Activated T-cell treated with anti-CD3 and anti-CD28 coated beads, Interleukin-2, amount 50 U/mL, for 1 hour (primary cell): ENCODE data around the gene ZKSCAN2.

ENCODE experiments used
- DNase-seq: peaks from one replicate; pipeline ENCODE4 v3.0.0-alpha.2; 2020

Gene ZKSCAN2

DNA sequence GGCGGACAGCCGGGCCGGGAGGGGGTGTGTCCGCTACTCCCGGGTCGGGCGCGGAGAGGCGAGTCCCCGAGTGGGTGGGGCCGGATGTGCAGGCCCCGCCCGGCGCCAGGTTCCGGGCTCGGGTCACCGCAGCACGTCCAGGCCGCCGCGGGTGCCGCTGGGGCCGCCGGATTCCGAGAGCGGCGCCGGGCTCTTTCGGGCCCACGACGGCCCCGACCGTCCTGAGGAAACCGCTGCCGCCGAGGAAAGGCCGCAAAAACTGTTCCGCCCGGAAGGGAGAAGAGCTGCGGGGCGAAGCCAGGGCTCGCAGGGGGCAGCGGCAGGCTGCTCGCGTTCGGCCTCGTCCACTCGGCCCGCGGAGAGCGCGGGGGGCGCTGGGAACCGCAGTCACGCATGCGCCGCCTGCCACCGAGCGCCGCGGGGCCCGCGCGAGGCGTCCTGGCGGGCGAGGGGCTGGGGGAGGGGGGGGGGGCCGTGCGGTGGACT is at the start of gene ZKSCAN2:
Gene ZKSCAN2 (minus strand): TSS at position 376 of the 486 bp plus-strand sequence. CDS start 718 bp downstream, outside the sequence.
- peak; percentile 82 for DNase-seq

DNA sequence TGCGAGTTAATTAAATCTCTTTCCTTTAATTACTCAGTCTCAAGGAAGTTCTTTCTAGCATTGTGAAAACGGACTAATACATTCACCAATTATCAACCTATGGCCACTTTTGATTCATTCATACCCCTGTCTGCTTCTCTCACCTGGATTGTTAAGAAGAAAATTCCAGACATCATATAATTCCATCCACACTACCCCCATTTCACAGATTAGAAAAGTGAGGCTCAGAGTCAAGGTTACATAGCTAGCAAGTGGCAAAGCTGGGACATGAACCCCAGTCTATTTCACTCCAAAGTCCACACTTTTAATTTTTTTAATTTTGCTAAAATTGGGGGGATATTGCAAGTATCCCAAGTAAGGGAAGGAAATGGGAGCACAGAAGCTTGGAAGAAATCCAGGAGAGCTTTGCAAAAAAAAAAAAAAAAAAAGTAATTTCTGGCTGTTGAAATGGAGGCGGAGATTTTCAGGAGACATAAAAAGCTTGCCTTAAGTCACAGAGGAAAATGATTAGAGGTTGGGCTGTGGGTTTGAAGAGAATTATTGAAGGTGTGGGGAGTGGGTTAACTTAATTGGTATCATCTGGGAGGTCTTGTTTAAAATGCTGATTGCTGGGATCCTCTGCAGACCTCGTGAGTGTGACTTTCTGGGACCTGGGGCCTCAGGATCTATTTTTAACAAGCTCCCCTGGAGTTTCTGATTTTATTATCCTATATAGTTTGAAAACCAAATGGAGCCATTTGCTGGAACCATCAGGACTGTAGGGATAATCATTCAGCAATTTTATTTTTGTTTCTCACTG is 42.3 kb upstream of the ZKSCAN2 start:
- DNase-seq, result no peak

DNA sequence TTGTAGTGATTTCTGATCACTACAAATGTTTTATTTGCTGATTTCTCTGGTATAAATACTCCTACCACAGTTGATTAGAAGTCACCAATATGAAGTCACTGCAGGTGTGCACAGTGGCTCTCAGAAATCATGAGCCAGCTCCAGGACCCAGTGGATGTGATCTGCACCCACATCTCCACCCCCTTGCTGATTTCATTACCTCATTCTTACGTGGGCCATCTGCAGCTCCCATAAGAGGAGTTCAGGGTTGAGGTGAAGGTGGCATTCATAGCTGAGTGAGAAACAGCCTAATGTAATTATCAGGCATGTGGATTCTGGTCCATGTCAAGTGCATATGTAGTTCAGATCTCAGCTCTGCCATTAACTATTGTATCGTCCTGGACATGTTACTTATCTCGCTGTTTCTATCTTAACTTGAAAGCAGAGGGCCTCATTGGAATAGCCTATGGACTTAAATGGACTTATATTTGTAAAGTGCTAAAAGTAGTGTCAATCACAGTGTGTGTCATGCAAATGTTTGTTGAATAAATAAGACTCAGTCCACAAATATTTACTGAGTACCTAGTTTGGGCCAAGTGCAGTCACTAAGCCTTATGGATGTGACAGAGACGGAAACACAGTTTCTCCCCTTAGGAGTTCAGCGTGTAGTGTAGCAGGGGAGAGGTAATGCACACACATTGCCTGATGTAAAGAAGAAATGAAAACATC is 40.7 kb upstream of the ZKSCAN2 start:
- no peak for DNase-seq

DNA sequence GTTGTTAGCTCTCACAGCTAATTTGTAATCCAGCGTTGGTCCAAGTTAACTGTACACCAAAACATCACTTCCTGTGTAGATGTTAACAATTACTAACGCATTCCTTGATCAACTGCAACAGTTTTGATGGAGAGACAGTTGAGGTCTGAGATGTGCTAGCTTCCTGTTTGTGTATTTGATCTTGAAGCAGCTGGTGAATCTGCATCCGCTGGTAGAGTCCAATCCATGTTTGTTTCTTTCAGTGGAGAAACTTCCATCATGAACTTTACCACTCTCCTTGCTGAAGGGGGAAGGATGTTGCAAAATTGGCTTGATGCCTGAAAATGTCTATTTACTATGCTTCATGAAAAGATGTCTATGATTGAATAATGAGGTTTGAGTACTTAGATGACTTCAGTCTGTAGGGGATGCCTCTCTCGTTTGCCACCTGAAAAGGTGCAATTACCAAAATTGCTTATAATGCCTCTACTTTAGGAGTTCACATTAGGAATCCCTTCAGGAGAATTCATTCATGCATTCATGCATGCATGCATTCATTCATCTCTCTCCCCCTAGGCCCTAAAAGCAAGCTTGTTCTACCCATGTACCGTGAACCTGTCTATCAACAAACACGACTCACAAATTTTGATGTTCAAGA is 39.6 kb upstream of the ZKSCAN2 start:
- no peak for DNase-seq

DNA sequence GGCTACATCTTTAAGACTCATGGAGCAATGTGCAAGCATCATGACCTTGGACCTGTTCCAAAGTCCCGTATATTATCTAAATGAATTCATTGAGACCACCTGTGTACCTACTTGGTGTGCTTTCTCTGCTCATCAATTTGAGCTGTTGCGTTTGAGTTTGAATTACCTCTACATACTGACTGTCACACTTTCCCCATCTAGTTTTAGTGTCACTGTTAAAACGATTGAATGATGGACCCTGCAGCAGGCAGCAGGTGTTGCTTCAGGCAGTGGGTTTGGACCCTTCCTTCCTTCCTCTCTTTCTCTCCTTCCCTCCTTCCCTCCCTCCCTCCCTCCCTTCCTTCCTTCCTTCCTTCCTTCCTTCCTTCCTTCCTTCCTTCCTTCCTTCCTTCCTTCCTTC is 33.9 kb upstream of the ZKSCAN2 start:
- no peak for DNase-seq

DNA sequence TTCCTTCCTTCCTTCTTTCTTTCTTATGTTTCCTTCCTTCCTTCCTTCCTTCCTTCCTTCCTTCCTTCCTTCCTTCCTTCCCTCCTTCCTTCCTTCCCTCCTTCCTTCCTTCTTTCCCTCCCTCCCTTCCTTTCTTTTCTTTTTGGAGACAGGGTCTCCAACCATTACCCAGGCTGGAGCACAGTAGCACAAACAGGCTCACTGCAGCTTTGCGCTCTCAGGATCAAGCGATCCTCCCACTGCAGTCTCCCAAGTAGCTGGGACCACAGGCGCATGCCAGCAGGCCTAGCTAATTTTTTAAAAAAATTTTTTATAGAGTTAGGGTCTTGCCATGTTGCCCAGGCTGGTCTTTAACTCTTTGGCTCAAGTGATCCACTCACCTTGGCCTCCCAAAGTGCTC is 31.8 kb upstream of the ZKSCAN2 start:
- no peak for DNase-seq

DNA sequence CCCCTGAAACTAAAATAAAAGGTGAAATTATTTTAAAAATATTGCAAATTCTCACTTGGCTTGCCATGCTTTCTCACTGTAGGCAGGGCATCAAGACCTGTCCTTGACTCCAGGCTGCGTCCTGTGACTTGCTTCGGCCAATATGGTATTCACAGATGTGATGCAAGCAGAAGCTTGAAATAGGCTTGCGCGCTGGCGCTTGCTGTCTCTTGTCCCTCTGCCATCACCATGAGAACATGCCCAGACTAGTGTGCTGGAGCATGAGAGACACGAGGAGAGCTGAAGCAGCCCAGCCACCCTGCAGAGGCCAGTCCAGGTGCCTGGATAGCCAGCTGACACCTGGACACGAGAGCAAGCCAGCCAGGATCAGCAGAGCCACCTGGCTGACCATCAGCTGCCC is 21.8 kb upstream of the ZKSCAN2 start:
- DNase-seq, result no peak

DNA sequence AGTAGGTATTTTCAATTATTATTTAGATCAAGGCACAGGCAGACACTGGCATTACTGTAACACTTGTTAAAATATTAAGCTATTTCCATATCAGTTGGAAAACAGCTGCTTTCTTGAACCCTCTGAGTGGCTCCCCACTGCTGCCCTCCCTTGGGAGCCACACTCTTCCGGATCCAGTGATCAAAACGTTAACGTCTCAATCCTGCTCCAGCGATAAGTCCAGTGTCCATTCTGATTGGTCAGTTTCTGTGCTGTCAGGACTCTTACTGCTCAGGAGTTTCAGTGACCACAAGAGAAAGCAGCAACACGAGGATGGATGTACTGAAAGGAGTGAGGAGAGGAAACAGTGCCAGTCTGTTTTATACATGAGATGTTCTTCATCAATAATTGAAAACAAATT is 13.8 kb upstream of the ZKSCAN2 start:
- DNase-seq, result no peak

DNA sequence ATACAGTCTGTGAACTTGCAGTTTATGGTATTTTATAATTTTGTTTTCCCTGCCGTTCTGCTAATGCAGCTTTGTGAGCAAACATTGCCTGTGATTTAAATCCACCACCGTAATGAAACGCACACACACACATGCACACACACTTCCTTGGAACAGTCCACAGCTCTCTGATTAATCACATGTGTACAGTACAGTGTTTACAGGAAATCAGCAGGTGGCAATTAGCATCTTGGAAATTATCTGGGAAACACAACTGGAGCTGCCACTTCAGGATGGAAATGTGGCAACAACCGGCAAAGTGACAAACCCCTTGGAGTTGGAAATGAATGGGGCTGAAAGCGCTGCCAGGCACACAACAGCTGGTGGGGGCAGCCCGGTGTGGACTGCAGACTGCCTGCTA is 12.9 kb upstream of the ZKSCAN2 start:
- no peak for DNase-seq

DNA sequence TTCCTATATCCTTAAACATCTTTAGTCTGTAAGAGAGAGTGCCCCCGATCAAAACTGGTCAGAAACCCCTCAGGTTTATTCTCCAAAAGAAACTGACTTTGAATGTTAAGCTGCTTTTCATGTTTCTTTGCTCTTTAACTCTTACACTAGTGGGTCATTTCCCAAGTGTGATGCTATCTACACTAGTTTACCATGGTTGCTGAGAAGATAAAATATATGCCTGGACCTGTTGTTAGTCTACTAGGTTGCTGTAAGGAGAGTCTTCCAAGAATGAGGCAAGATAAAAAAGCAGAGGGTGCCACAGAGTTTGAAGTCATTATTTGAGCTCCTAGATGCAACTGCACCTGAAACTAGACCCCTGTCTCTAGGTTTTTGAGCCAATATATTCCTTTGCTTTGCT is 12.2 kb upstream of the ZKSCAN2 start:
- no peak for DNase-seq

DNA sequence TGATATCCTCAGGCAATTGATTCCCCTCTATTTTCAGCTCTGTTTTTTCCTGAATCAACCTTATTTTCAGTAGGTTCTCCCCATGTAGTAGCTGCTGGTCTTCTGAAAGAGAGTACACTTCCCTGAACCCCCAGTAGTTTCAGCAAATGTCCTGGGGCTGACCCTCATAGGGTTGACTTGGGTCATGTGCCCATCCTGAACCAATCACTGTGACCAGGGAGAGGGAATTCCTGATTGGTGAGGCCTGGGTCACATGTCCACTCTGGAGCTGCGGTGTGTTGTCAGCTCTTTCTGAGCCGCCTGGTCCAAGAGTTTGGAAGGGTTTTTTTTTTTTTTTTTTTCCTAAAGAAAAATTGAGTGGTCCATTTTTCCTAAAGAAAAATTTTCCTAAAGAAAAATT is 8.3 kb upstream of the ZKSCAN2 start:
- DNase-seq, result no peak

DNA sequence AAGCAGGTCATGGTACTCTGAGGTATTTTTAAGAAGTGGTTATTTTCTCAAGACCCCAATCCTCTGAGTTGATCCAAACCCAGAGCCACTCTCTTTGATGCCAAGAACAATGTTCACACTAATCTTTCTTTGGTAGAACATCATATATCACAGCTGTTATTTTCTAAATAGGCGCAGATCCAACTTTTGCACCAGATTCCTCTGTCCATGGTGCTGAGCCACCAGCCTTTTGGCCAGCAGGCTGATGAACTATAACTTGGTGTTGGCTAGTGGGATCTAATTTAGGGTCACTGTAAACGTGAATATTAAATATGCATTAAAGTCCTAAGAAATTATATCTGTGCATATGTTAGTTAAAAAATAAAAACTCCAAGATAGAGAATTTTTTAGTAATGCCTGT is 7.0 kb upstream of the ZKSCAN2 start:
- DNase-seq, result no peak

DNA sequence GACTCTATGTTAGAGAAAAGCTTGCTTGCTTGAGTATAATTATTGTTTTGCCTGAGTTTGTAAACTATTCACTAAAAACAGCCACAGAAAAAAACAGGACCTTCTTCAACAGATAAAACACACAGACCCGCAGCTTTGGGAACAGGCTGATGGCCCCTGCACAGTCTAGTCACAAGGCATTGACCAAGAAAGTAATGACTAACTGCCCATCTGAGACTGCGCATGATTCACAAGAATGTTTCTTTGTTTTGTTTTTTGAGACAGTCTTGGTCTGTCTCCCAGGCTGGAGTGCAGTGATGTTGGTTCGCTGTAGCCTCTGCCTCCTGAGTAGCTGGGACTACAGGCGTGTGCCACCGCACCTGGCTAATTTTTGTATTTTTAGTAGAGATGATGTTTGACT is 2.8 kb upstream of the ZKSCAN2 start:
- DNase-seq, result no peak

DNA sequence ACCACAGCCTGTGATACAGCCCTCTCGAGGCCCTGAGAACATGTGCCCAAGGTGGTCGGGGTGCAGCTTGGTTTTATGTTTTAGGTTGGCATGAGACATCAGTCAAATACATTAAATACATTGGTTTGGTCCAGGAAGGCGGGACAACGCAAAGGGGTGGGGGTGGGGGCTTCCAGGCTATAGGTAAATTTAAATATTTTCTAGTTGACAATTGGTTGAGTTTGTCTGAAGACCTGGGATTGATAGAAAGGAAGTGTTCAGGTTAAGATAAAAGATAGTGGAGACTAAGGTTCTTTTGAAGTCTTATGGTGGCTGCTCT is 1.2 kb upstream of the ZKSCAN2 start:
- DNase-seq, result peak; percentile 34

DNA sequence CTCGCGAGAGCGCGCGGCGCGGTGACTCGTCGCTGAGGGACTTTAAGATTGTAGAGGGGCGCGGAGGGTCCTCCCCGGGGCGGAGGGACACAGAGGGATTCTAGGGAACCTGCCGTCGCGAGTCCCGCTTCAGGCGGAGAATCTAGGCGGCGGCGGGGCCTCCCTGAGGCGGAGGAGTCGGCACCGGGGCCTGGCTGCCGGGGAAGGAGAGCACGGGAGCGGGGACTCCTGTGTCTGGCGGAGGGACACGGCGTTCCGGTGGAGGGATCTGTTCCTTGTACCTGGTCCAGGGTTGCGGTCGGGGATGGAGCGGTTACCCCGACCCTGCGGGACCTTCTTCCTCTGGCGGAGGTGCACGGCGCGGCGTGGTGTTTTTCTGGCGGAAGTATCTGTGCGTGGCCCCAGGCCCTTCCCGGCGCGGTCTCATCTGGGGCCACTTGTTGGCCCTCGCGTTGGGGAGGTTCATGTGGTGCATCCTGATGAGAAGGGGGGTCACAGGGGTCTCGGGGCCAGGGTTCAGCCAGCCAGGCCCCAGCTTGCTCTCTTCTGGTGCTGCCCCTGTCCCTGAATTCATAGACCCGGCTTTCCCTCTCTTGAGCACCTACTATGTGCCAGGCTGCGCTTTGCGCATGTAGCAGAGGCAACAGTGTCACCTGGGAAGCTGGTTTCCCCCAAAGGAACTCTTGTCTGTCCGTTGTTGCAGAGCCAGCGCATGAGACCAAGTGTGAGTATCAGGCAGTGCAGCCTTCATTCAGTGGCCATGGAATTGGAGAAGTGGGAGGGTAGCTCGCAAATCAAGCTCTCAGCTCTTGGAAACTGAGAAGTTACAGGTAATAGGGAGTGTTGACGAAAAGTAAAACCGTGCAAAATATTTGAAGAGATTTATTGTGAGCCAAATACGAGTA is 563 bp upstream of the ZKSCAN2 start:
- DNase-seq, result no peak

DNA sequence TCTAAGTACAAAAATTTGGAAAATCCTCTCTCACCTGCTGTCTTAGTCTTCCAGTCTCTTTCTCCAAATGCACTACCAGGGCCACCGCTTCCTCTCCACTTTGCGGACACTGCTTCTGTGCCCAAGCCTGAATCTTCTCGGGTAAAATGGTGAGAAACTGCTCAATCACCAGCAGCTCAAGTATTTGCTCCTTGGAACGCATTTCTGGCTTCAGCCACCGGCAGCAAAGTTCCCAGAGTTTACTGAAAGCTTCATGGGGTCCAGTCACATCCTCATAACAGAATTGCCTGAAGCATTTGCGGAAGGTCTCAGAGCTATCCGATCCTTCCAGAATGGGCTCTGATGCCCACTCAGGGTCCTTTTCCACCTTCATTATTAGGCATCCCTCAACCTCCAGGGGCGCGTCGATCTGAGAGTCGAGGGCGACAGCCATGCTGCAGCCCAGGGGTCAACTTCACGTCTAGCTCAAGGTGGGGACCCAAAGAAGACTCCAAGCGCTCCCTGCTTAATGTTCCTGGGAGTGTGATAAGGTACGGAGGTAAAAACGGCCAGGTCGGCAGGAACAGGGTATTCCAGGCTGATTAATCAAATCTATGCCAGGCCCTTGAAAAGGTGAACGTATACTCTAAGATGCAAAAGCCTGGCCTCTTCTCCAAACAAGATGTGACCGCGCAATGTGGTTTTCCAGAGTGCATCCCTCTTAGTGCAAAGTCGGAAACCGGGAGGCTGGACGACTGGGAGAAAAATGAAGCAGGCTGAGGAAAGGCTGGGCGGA is 763 bp downstream of the ZKSCAN2 start:
- no peak for DNase-seq

DNA sequence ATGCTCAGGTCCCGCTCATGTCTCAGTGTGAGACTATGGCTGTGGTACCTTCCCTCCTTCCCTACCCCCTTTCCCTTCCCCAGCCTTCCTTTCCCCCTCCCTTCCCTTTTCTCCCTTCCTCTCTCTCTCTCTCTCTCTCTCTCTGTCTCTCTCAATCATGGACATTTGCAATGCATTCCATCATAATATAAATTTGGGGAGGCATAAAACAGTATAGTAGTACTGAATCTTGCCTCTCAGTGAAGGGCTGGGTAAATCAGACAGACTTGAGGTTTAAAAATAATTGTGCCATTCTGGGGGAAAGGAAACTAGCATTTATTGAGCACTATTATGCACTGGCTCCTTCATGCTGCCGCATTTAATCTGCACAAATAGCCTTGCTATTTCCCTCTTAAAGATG is 4.3 kb downstream of the ZKSCAN2 start:
- no peak for DNase-seq

DNA sequence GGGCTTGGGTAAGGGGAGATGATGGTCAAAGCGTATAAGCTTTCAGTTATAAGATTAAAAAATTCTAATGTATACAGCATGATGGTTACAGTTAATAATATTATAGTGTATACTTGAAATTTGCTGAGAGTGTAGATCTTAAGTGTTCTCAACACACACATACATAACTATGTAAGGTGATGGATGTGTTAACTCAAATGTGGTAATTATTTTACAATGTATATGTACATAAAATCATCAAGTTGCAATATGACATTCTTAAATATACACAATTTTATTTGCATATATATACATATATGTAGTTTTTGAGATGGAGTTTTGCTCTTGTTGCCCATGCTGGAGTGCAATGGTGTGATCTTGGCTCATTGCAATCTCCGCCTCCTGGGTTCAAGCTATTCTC is 7.2 kb downstream of the ZKSCAN2 start:
- no peak for DNase-seq

DNA sequence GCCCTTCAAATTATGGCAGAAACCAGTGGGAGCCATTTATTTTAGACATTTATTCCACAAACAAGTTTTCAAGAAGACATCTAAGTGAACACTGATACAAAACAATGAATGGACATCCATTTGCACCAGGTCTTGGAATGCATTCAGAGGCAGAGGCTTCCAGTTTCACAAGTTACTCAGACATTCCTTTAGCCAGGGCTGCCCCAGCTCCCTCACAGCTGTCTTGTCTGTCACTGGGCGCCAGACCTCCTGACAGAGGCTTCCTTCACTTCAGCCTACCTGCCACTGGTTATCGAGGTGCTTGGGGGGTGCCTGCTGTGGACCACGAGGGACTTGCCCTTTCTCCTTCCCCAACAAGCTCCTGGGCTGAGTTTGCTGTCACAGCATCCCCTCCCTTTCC is 21.7 kb downstream of the ZKSCAN2 start:
- DNase-seq, result no peak

DNA sequence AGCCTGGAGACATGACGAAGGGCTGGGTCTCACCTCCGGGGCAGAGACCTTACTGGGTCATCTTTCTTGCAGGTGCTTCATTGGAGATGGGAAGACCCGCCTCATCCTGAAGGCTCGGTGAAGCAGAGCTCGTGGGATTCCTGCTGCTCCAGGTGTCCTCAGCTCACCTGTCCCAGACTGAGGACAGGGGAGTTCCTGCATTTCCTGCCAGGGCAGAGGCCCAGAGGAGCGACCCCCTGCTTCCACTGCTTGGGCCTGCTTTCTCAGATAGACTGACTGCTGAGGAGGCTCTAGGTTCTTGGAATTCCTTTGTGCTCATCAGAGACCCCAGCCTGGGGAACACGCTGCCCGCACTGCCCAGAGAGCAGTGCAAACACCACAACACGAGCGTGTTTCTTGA is 29.3 kb downstream of the ZKSCAN2 start:
- no peak for DNase-seq

DNA sequence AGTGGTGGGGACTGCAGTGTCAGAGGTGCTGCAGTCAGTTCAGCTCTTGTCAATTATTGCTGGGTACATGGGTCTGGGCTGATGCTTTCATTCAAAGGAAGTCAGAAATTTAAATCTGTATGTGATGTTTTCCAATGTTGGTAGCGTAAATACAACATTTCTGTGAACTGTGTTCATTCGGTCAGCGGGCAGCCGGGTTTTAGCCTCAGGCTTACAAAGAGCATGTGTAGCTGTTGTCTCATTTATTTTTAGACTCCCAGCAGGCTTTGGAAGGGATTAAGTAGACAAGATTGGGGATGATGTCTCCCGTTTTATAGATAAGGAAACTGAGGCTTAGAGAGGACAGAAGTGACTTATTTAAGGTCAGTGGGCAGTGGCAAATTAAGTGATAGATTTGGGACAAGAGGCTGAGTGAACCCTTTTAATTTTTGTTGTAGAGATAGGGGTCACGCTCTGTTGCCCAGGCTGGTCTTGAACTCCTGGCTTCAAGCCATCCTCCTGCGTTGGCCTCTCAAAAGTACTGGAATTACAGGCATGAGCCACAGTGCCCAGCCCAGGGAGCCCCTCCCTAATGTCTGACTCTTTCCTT is 32.8 kb downstream of the ZKSCAN2 start:
- DNase-seq, result no peak

DNA sequence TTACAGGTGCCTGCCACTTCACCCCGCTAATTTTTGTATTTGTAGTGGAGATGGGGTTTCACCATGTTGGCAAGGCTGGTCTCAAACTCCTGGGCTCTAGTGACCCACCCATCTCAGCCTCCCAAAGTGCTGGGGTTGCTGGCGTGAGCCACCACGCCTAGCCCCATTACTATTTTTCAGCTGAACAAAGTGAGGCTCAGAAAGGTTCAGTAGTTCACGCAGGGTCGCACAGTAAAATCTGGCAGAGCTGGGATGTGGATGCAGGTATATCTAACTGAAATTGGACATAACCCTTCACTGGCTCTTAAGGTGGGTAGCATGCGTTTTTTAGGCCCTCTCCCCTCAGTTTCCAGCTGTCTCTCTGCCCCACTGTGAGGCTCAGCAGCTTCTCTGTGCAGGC is 33.7 kb downstream of the ZKSCAN2 start:
- DNase-seq, result no peak
